DMS153 treated with DMSO at 0.1 percent for 48 hours (cell line): Measurements from ENCODE around the gene PLPPR2.
"Not testable (repeated sequence)": the region's sequence is repeated elsewhere in the genome, so short reads cannot be mapped to it uniquely, and the experiment has no call there.

ENCODE experiments used
- DNase-seq: peaks from one replicate; lab custom pipeline; 2025; ENCODE audit not compliant: unreplicated experiment; lab: John Stamatoyannopoulos, UW

Gene PLPPR2

GRCh38 chr19:11339254-11340098 lies 15.8 kb upstream of the PLPPR2 start, which contains the start of gene RAB3D:
TSS of gene RAB3D (minus strand) at chr19:11339657. CDS start at chr19:11337399, 2,258 bp downstream.
- DNase-seq: peak; percentile 89

DNA sequence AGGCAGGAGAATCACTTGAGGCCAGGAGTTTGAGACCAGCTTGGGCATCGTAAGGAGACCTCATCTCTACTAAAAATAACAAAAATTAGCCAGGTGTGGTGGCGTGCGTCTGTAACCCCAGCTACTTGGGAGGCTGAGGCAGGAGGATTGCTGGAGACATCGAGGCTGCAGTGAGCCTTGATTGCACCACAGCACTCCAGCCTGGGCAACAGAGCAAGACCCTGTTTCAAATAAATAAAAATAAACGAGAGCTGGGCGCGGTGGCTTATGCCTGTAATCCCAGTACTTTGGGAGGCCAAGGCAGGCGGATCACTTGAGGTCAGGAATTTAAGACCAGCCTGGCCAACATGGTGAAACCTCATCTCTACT lies 15.1 kb upstream of the PLPPR2 start:
- DNase-seq: not testable (repeated sequence)

GRCh38 chr19:11342429-11342828 lies 12.8 kb upstream of the PLPPR2 start:
- DNase-seq: no peak

DNA sequence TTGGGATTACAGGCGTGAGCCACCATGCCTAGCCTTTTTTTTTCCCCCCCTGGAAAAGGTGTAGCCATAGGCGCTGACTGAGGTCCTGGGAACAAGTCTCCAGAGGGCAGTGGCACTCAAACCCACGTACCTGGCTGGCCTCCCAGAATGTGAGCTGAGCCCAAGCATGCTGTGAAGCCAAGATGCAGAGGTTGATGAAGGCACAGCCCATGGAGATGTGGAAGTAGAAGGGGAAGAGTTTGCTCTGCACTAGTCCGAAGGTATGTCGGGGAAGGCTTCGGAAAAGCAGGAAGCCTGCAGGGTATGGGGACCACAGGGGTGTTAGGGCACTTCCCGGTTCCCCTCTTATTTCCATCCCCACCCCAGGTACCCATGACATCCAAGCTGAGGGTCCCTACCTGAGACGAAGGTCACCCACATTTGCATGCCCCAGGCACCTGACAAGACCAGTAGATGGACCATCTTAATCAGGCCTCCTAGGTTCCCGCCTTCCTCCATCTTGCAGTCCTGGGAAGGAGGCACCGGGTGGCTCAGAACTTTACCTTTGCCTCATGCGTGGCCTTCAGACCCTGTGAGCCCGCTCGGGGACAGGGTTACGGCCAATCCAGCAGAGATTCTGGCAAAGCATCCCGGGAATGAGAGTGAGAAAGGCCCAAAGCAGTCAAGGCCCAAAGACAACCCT lies 10.0 kb upstream of the PLPPR2 start:
- no peak for DNase-seq

- peak; percentile 98 for DNase-seq
These were observed 8.9 kb upstream of the PLPPR2 start, which contains the start of the genes CCDC159 and TMEM205 for GRCh38 chr19:11346104-11346940. TSS of gene CCDC159 (plus strand) at chr19:11346519. CDS start at chr19:11346607, 88 bp downstream. TSS of gene TMEM205 (minus strand) at chr19:11346268. CDS start at chr19:11345619, 649 bp downstream.

GRCh38 chr19:11347546-11348039 lies 7.6 kb upstream of the PLPPR2 start:
- DNase-seq: no peak

- no peak for DNase-seq
These were observed 6.1 kb upstream of the PLPPR2 start for GRCh38 chr19:11349171-11349570.

- not testable (repeated sequence) for DNase-seq
These were observed 1.1 kb upstream of the PLPPR2 start for GRCh38 chr19:11354102-11354501.

DNA sequence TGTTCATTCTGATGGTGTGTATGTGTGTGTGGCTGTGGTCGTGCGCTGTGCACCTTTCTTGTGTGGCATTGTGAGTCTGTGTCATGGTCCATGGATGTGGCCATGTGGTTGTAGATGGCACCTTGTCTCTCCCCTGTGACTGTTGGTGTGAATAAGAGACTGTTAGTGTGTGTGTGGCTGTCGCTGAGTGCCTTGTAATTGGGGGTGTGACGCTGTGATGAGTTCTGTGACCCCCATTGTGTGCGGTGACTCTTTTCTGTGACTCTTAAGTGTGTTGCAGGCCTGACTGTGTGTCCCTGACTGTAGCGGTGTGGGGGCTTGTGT lies 804 bp downstream of the PLPPR2 start:
- no peak for DNase-seq

DNA sequence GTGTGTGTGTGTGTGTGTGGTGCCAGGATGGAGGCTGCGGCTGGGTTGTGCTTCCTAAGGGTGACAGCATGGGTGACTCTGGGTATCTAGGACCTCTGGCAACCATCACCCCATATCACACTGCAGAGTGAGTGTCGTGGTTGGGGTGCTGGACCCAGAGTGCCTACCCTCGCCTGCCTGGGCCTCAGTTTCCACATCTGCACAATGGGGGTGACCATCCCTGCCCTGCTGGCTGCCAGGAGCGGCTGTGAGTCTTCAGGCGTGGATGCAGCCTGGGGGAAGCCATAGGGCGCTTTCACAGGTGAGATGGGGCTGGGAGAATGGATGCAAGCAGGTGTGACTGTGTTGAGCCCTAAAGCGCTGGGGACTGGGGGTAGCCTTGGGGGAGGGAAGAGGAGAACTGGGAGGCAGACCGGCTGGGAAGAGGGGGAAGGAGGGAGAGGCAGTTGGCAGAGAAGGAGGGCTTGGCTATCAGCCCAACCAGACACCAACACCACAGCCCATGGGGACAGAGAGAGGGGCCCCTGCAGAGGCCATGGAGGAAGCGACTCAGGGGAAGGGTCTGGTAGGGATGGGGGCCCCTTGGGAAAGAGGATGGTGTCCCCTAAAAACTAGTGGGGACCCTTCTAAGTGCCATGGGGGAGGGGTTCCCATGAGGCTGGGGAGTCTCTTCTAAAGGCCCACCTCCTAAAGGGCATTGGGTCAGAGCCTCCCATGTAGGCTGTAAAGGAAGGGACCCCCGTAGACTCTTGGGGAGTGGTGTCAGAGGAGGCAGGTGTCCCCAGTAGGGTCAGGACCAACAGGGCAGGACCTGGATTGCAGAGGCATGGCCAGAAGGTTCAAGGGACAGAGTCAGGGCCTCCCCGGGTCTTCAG lies 1.7 kb downstream of the PLPPR2 start:
- DNase-seq: no peak

GRCh38 chr19:11359421-11359820 lies 4.2 kb downstream of the PLPPR2 start:
- no peak for DNase-seq

- no peak for DNase-seq
These were observed 6.0 kb downstream of the PLPPR2 start for GRCh38 chr19:11361037-11361770.

DNA sequence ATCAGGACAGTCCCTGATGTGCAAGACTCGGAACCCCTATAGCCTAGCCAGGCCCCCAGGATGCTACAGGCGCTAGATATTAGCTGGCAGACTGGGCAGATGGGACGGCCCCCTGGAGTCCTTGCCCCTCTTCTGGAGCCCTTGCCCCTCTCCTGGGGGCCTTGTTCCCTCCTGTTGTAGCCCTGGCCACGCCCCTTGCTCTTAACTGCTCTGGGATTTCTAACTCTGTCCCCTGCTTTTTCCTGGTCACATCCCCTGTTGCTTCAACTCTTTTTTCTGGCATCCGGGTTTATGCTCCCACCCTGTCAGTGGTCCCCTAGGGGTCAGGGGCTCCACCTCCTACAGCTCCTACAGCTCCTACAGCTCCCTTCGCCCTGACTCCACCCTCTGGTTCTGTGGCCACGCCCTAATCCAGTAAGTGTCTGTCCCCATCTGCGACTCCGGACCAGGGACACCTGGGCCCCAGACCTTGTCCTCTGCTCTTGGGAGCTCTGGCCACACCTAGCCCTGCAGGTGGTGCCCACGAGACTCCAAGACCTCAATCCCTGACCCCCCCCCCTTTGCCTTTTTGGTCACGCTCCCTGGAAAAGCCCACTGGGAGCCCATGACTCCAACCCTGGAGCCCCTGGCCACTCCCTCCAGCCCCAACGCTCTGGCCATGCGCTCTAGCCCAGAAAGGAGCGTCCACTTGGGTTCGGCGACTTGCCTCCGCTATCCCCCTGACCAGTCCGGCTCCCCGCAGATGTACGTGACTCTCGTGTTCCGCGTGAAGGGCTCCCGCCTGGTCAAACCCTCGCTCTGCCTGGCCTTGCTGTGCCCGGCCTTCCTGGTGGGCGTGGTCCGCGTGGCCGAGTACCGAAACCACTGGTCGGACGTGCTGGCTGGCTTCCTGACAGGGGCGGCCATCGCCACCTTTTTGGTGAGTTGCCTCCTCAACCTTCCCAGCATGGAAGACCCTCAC lies 6.8 kb downstream of the PLPPR2 start:
- no peak for DNase-seq

DNA sequence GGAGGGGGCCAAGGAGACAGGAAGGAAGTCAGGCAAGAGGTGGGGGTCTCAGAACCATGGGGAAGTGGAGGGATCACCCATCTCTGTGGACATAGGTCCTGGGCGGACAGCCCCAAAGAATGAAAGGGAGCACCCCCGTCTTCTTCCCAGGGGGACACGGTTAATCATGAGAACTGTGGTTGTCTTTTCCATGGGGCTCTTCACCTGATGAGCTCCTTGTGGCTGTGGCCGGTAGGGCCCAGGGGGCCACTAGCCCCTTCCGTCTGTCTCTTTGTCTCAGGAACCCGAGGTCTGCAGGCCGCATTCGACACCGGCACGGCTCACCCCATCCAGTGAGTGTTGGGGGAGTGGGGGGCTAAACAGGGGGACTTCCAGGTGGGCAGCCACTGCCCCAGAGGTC lies 8.6 kb downstream of the PLPPR2 start:
- no peak for DNase-seq

DNA sequence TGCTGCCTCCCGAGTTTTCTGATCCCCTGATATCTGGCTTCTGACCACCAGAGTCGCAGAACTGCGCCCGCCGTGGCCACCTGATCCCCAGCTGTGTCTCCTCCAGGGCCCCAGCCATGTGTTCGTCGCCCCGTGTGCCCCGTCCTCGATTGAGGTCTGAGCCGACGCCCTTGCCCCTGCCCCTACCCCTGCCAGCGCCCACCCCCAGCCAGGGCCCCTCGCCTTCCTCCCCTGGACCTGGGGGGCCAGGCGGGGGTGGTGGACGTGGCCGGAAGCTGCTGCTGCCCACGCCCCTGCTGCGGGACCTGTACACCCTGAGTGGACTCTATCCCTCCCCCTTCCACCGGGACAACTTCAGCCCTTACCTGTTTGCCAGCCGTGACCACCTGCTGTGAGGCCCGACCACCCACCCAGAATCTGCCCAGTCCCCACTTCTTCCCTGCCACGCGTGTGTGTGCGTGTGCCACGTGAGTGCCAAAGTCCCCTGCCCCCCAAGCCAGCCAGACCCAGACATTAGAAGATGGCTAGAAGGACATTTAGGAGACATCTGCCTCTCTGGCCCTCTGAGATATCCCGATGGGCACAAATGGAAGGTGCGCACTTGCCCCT lies 9.2 kb downstream of the PLPPR2 start:
- no peak for DNase-seq

GRCh38 chr19:11364935-11365334 lies 9.7 kb downstream of the PLPPR2 start:
- no peak for DNase-seq

- no peak for DNase-seq
These were observed 10.4 kb downstream of the PLPPR2 start for GRCh38 chr19:11365557-11366117.

DNA sequence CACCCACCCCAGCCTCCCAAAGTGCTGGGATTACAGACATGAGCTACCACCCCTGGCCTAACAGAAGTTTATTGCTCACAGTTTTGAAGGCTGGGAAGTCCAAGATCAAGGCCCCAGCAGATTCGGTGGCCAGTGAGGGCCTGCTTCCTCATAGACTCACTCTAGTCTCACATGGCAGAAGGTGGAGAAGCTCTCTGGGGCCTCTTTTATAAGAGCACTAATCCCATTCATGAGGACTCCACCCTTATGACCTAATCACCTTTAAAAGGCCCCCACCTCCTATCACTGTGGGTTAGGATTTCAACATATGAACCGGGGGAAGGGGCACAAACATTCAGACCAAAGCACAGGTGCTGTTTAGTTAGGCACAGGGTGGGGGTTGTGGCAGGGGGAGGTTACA lies 12.3 kb downstream of the PLPPR2 start:
- DNase-seq: no peak
